ENCODE data around the gene FAU.
"Not testable (repeated sequence)": the region's sequence is repeated elsewhere in the genome, so short reads cannot be mapped to it uniquely, and the experiment has no call there.

Gene FAU

GRCh38 chr11:65151331-65151899 lies 29.5 kb upstream of the FAU start:
- no peak for DNase-seq (ENCODE audit: low read depth)
- H3K4me3 ChIP-seq (ENCODE audit: low read depth, low read length) = no peak overlapping the region
- no peak for TF ChIP-seq CTCF (IDR thresholded peaks at IDR 0.05; ENCODE audit: insufficient read depth, low read depth, low read length, missing control alignments)

GRCh38 chr11:65150509-65151299 lies 28.8 kb upstream of the FAU start:
- no peak overlapping the region; the same call in 1 of the 2 replicates for H3K4me3 ChIP-seq (ENCODE audit: low read depth, low read length)
- DNase-seq (ENCODE audit: low read depth) = peak; percentile 85
- TF ChIP-seq CTCF (IDR thresholded peaks at IDR 0.05; ENCODE audit: insufficient read depth, low read depth, low read length, missing control alignments) = no peak

GRCh38 chr11:65150131-65150508 lies 28.2 kb upstream of the FAU start:
- H3K4me3 ChIP-seq (ENCODE audit: low read depth, low read length); DNase-seq (ENCODE audit: low read depth): not testable (repeated sequence)

GRCh38 chr11:65148657-65149056 lies 26.7 kb upstream of the FAU start:
- no peak for TF ChIP-seq CTCF (IDR thresholded peaks at IDR 0.05; ENCODE audit: insufficient read depth, low read depth, low read length, missing control alignments)
- DNase-seq (ENCODE audit: low read depth) = no peak
- no peak overlapping the region for H3K4me3 ChIP-seq (ENCODE audit: low read depth, low read length)

- H3K4me3 ChIP-seq (ENCODE audit: low read depth, low read length) = no peak overlapping the region
- no peak for DNase-seq (ENCODE audit: low read depth)
- TF ChIP-seq CTCF (IDR thresholded peaks at IDR 0.05; ENCODE audit: insufficient read depth, low read depth, low read length, missing control alignments) = no peak
Observed at GRCh38 chr11:65147352-65148075, 25.6 kb upstream of the FAU start.

- no peak overlapping the region for H3K4me3 ChIP-seq (ENCODE audit: low read depth, low read length)
- no peak for TF ChIP-seq CTCF (IDR thresholded peaks at IDR 0.05; ENCODE audit: insufficient read depth, low read depth, low read length, missing control alignments)
- no peak for DNase-seq (ENCODE audit: low read depth)
Observed at GRCh38 chr11:65141896-65142494, 20.1 kb upstream of the FAU start.

GRCh38 chr11:65136515-65137096 lies 14.7 kb upstream of the FAU start:
- DNase-seq (ENCODE audit: low read depth) = no peak
- TF ChIP-seq CTCF (IDR thresholded peaks at IDR 0.05; ENCODE audit: insufficient read depth, low read depth, low read length, missing control alignments) = no peak
- H3K4me3 ChIP-seq (ENCODE audit: low read depth, low read length) = no peak overlapping the region
